WTC11 (cell line): ENCODE measurements around the gene CSF2. TPM values are rescaled to one million over a fixed set of nuclear protein-coding genes. Genes with fewer than 3 reads are reported as not detected.

Experiments
- ATAC-seq: fragments of 200-7000 bp; cut with Tn5 transposase; 2 replicates; pipeline ENCODE4 v1.10.0; 2021; ENCODE audit warnings: mild to moderate bottlenecking, moderate library complexity
- CTCF ChIA-PET: fragments of 300-600 bp; sonication (Branson Sonifier 250); formaldehyde crosslinking; loops from one replicate; lab custom pipeline; 2021; ENCODE audit warnings: antibody characterized with exemption; lab: Charles Lee
- POLR2A ChIA-PET: fragments of 350-600 bp; sonication (Branson Sonifier 250); formaldehyde crosslinking; loops from one replicate; lab custom pipeline; 2021; ENCODE audit warnings: antibody characterized with exemption; lab: Charles Lee
- DNase-seq: peaks from one replicate; pipeline ENCODE4 v3.0.0; 2021; ENCODE audit warnings: low spot score
- H3K27ac Mint-ChIP-seq: 2 replicates; pipeline ENCODE4 v1.8.0; 2021; ENCODE audit warnings: mixed read lengths
- H3K27me3 Mint-ChIP-seq: 2 replicates; pipeline ENCODE4 v1.8.0; 2021; ENCODE audit warnings: low read depth, mild to moderate bottlenecking, moderate library complexity, mixed read lengths
- H3K36me3 Mint-ChIP-seq: 2 replicates; pipeline ENCODE4 v1.8.0; 2021; ENCODE audit warnings: mixed read lengths
- H3K4me1 Mint-ChIP-seq: 2 replicates; pipeline ENCODE4 v1.8.0; 2022; ENCODE audit warnings: mixed read lengths
- H3K4me3 Mint-ChIP-seq: 2 replicates; pipeline ENCODE4 v1.8.0; 2021; ENCODE audit warnings: mild to moderate bottlenecking, moderate library complexity, mixed read lengths
- H3K9me3 Mint-ChIP-seq: 2 replicates; pipeline ENCODE4 v1.8.0; 2021; ENCODE audit warnings: mixed read lengths
- AFF4 ChIP-seq: sonication (generic); formaldehyde crosslinking; IDR thresholded peaks from 2 replicates; pipeline ENCODE4 v1.8.1; 2023; ENCODE audit warnings: mild to moderate bottlenecking, missing genetic modification reagents, borderline replicate concordance
- AR ChIP-seq: fragments of 250-450 bp; sonication (Bioruptor Pico); IDR thresholded peaks from 2 replicates; pipeline ENCODE4 v1.9.0; 2021; ENCODE audit warnings: mild to moderate bottlenecking
- ATF3 ChIP-seq: sonication (generic); formaldehyde crosslinking; conservative IDR thresholded peaks from 2 replicates; pipeline ENCODE4 v1.8.1; 2022; ENCODE audit warnings: mild to moderate bottlenecking, missing genetic modification reagents
- ATF6 ChIP-seq: sonication (generic); formaldehyde crosslinking; IDR thresholded peaks from 2 replicates; pipeline ENCODE4 v1.8.1; 2023; ENCODE audit warnings: mild to moderate bottlenecking, missing genetic modification reagents
- CBFB ChIP-seq: sonication (generic); formaldehyde crosslinking; IDR thresholded peaks from 2 replicates; pipeline ENCODE4 v1.8.1; 2022; ENCODE audit warnings: mild to moderate bottlenecking, low read depth, missing genetic modification reagents
- ELF4 ChIP-seq: sonication (generic); formaldehyde crosslinking; IDR thresholded peaks from 2 replicates; pipeline ENCODE4 v1.8.1; 2022; ENCODE audit warnings: low read depth, mild to moderate bottlenecking, moderate library complexity, missing genetic modification reagents
- FOXK1 ChIP-seq: sonication (generic); formaldehyde crosslinking; IDR thresholded peaks from 2 replicates; pipeline ENCODE4 v1.8.0; 2022; ENCODE audit warnings: mild to moderate bottlenecking, moderate library complexity, missing genetic modification reagents
- HMGA2 ChIP-seq: fragments of 250-450 bp; sonication (Bioruptor Pico); IDR thresholded peaks from 2 replicates; pipeline ENCODE4 v1.4.0; 2021; ENCODE audit warnings: mild to moderate bottlenecking, moderate library complexity
- JAZF1 ChIP-seq: fragments of 250-450 bp; sonication (Bioruptor Pico); IDR thresholded peaks from 2 replicates; pipeline ENCODE4 v1.9.0; 2021; ENCODE audit warnings: moderate library complexity, mild to moderate bottlenecking, inconsistent platforms
- MLX ChIP-seq: sonication (generic); formaldehyde crosslinking; IDR thresholded peaks from 2 replicates; pipeline ENCODE4 v1.8.1; 2023; ENCODE audit warnings: mild to moderate bottlenecking, missing genetic modification reagents, moderate library complexity
- NFATC4 ChIP-seq: fragments of 250-450 bp; sonication (Bioruptor Pico); IDR thresholded peaks from 2 replicates; pipeline ENCODE4 v1.9.0; 2021; ENCODE audit warnings: mild to moderate bottlenecking
- NFYB ChIP-seq: sonication (generic); formaldehyde crosslinking; conservative IDR thresholded peaks from 2 replicates; pipeline ENCODE4 v1.8.0; 2022; ENCODE audit warnings: low read depth, missing genetic modification reagents
- NR3C1 ChIP-seq: sonication (generic); formaldehyde crosslinking; conservative IDR thresholded peaks from 2 replicates; pipeline ENCODE4 v1.8.1; 2023; ENCODE audit warnings: low read depth, mild to moderate bottlenecking, missing genetic modification reagents
- OVOL2 ChIP-seq: fragments of 250-450 bp; sonication (Bioruptor Pico); IDR thresholded peaks from 2 replicates; pipeline ENCODE4 v1.9.0; 2021; ENCODE audit warnings: mild to moderate bottlenecking, borderline replicate concordance
- PRRX2 ChIP-seq: fragments of 250-450 bp; sonication (Bioruptor Pico); IDR thresholded peaks from 2 replicates; pipeline ENCODE4 v1.8.0; 2021; ENCODE audit warnings: mild to moderate bottlenecking
- STAT6 ChIP-seq: sonication (generic); formaldehyde crosslinking; conservative IDR thresholded peaks from 2 replicates; pipeline ENCODE4 v1.8.1; 2023; ENCODE audit warnings: mild to moderate bottlenecking, low read depth, missing genetic modification reagents, moderate library complexity
- ZNF423 ChIP-seq: fragments of 250-450 bp; sonication (Bioruptor Pico); IDR thresholded peaks from 2 replicates; pipeline ENCODE4 v2.1.2; 2022; ENCODE audit warnings: mild to moderate bottlenecking, moderate library complexity
- total RNA-seq: library from RNA; stranded (reverse); gene quantifications from 3 replicates; pipeline ENCODE4 v1.2.3, GENCODE V29; 2021
- TF ChIP-seq, protein P1 (sequence below): fragments of 250-450 bp; sonication (Bioruptor Pico); IDR thresholded peaks from 2 replicates; pipeline ENCODE4 v2.1.2; 2022; ENCODE audit warnings: mild to moderate bottlenecking, moderate library complexity
- TF ChIP-seq, protein P2 (sequence below): fragments of 250-450 bp; sonication (Bioruptor Pico); IDR thresholded peaks from 2 replicates; pipeline ENCODE4 v1.9.0; 2021; ENCODE audit warnings: mild to moderate bottlenecking, borderline replicate concordance

The CSF2 gene
- total RNA-seq, 1 experiment from 2014 or later = not detected

- Mint-ChIP-seq H3K36me3 (no peaks in the 10 kb centered on the region), H3K9me3 (no peaks in the 10 kb centered on the region), H3K27me3 (no peaks in the 10 kb centered on the region), H3K4me1 (no peaks in the 10 kb centered on the region), H3K27ac (no peak overlapping the region), H3K4me3 (no peak overlapping the region)
- CTCF ChIA-PET = interaction anchor here (0.5 to 1.0 kb wide), 2 partner anchors 65 to 138 kb away, joined by 3 read pairs; no protein-coding TSS in a partner anchor
- no peak for TF ChIP-seq NFATC4 (CRISPR knock-in tag)
- no peak for TF ChIP-seq ELF4
- no peak for TF ChIP-seq JAZF1 (CRISPR knock-in tag)
- TF ChIP-seq ATF3 (CRISPR knock-in tag) = no peak
- TF ChIP-seq OVOL2 (CRISPR knock-in tag) = no peak
- no peak for TF ChIP-seq ZNF423 (CRISPR knock-in tag)
- TF ChIP-seq MLX (CRISPR knock-in tag) = no peak
- no peak for TF ChIP-seq PRRX2
- no peak for TF ChIP-seq FOXK1
- no peak for TF ChIP-seq AR (CRISPR knock-in tag)
- TF ChIP-seq NR3C1 (CRISPR knock-in tag) = no peak
- no peak for TF ChIP-seq CBFB
- no peak for TF ChIP-seq HMGA2 (CRISPR knock-in tag)
- TF ChIP-seq ATF6 (CRISPR knock-in tag) = no peak
- TF ChIP-seq, protein P1, sequence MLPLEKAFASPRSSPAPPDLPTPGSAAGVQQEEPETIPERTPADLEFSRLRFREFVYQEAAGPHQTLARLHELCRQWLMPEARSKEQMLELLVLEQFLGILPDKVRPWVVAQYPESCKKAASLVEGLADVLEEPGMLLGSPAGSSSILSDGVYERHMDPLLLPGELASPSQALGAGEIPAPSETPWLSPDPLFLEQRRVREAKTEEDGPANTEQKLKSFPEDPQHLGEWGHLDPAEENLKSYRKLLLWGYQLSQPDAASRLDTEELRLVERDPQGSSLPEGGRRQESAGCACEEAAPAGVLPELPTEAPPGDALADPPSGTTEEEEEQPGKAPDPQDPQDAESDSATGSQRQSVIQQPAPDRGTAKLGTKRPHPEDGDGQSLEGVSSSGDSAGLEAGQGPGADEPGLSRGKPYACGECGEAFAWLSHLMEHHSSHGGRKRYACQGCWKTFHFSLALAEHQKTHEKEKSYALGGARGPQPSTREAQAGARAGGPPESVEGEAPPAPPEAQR (CRISPR knock-in tag) = no peak
- TF ChIP-seq STAT6 = no peak
- no peak for TF ChIP-seq NFYB
- TF ChIP-seq, protein P2, sequence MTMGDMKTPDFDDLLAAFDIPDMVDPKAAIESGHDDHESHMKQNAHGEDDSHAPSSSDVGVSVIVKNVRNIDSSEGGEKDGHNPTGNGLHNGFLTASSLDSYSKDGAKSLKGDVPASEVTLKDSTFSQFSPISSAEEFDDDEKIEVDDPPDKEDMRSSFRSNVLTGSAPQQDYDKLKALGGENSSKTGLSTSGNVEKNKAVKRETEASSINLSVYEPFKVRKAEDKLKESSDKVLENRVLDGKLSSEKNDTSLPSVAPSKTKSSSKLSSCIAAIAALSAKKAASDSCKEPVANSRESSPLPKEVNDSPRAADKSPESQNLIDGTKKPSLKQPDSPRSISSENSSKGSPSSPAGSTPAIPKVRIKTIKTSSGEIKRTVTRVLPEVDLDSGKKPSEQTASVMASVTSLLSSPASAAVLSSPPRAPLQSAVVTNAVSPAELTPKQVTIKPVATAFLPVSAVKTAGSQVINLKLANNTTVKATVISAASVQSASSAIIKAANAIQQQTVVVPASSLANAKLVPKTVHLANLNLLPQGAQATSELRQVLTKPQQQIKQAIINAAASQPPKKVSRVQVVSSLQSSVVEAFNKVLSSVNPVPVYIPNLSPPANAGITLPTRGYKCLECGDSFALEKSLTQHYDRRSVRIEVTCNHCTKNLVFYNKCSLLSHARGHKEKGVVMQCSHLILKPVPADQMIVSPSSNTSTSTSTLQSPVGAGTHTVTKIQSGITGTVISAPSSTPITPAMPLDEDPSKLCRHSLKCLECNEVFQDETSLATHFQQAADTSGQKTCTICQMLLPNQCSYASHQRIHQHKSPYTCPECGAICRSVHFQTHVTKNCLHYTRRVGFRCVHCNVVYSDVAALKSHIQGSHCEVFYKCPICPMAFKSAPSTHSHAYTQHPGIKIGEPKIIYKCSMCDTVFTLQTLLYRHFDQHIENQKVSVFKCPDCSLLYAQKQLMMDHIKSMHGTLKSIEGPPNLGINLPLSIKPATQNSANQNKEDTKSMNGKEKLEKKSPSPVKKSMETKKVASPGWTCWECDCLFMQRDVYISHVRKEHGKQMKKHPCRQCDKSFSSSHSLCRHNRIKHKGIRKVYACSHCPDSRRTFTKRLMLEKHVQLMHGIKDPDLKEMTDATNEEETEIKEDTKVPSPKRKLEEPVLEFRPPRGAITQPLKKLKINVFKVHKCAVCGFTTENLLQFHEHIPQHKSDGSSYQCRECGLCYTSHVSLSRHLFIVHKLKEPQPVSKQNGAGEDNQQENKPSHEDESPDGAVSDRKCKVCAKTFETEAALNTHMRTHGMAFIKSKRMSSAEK = no peak
- no peak for TF ChIP-seq AFF4 (CRISPR knock-in tag)
- DNase-seq (no peak), ATAC-seq (no peak)
- POLR2A ChIA-PET = no interaction called here
These were observed 27.2 kb downstream of the CSF2 start for GRCh38 chr5:132100672-132101261.
